Stomach (tissue), 9 donors: ENCODE results near the gene AGPS. TPM values are rescaled to one million over a fixed set of nuclear protein-coding genes. Genes with fewer than 3 reads are reported as not detected.

Source experiments
- DNase-seq, 2 donors: peaks; one replicate each; pipeline versions ENCODE4 v3.0.0 to v3.0.0-alpha.2; 2013 to 2019
- H3K27ac ChIP-seq, 5 donors: fragments of 200-600 bp in 4 of 5; sonication (generic) in 4 of 5; one replicate each; pipeline ENCODE4 v1.5.1; 2013 to 2019; ENCODE audit warnings: mild to moderate bottlenecking in 1 of 5, moderate library complexity in 1 of 5
- H3K27me3 ChIP-seq, 3 donors: fragments of 200-600 bp; sonication (generic); one replicate each; pipeline ENCODE4 v1.5.1; 2017 to 2019; ENCODE audit warnings: mixed run types in 1 of 3
- H3K36me3 ChIP-seq, 4 donors: fragments of 200-600 bp; sonication (generic); 1 replicate in 3 of 4; 2 replicates in 1 of 4; pipeline ENCODE4 v1.5.1; 2016 to 2019
- H3K4me1 ChIP-seq, 4 donors: fragments of 200-600 bp; sonication (generic); one replicate each; pipeline ENCODE4 v1.5.1; 2016 to 2019
- H3K4me3 ChIP-seq, 4 donors: fragments of 200-600 bp; sonication (generic) in 3 of 4; one replicate each; pipeline ENCODE4 v1.5.1; 2016 to 2019; ENCODE audit warnings: mild to moderate bottlenecking in 1 of 4
- H3K9me3 ChIP-seq, 4 donors: fragments of 200-600 bp; sonication (generic); one replicate each; pipeline ENCODE4 v1.5.1; 2016 to 2019
- CTCF ChIP-seq, 7 experiments: fragments of 450-650 bp in 4 of 7; fragments of 200-600 bp in 3 of 7; sonication (generic) in 3 of 7; IDR thresholded peaks; one replicate each; pipeline ENCODE4 v1.5.1; 2016 to 2019; ENCODE audit warnings: antibody characterized with exemption in 7 of 7, control low read depth in 2 of 7, mild to moderate bottlenecking in 1 of 7
- EP300 ChIP-seq: sonication (generic); formaldehyde crosslinking; IDR thresholded peaks from one replicate; pipeline ENCODE4 v1.6.1; 2017; ENCODE audit warnings: antibody characterized with exemption
- POLR2A ChIP-seq, 4 donors: fragments of 450-650 bp; IDR thresholded peaks; one replicate each; pipeline ENCODE4 v1.6.1; 2016; ENCODE audit warnings: antibody characterized with exemption in 4 of 4, control low read depth in 2 of 4, mild to moderate bottlenecking in 1 of 4, moderate library complexity in 1 of 4
- POLR2AphosphoS5 ChIP-seq, 3 donors: sonication (generic); formaldehyde crosslinking; IDR thresholded peaks; one replicate each; pipeline ENCODE4 v1.6.1; 2016; ENCODE audit warnings: antibody characterized with exemption in 3 of 3
- WGBS, 5 donors: extraction: QIAGEN DNeasy Blood & Tissue Kit in 3 of 5; methylation state at CpG; one replicate each; pipeline versions ENCODE4 v1.1.5 to v1.1.7; 2013 to 2018; 5-methylcytosine and 5-hydroxymethylcytosine counted together
- intact Hi-C: fragments of 100-400 bp; cut with DNase I; formaldehyde crosslinking; loops from one replicate; pipeline ENCODE4 v1.15.1; 2023; ENCODE audit warnings: low total_unique reads
- polyA plus RNA-seq, 3 donors: library from polyadenylated mRNA; stranded (reverse); fragments of 200-250 nt; gene quantifications; one replicate each; pipeline ENCODE4 v1.2.3, GENCODE V29; 2013
- total RNA-seq, 5 donors: library from RNA; depleted of rRNA; stranded (reverse); fragments of >200 nt; gene quantifications; one replicate each; pipeline versions ENCODE4 v1.1.0 to v1.2.3, GENCODE V29; 2014 to 2016
- donor health status: healthy with polysubstance abuse.
- donor health status: Bipolar disorder and iron deficiency.
- donor health status: healthy.

The AGPS gene
- total and polyA plus RNA-seq, 8 donors: 4.2 to 163 (median 26.4) TPM

- peak; percentile 86 to 97 for DNase-seq
- no peaks in the 10 kb centered on the region for H3K27me3 ChIP-seq
- no peaks in the 10 kb centered on the region for H3K9me3 ChIP-seq
- peak overlapping the region; percentile 93 to 99 (median 95) for H3K27ac ChIP-seq
- H3K4me3 ChIP-seq: peak overlapping the region; percentile 59 to 76 (median 69)
- H3K4me1 ChIP-seq: peaks cover 3 to 13% (median 12%) of the 10 kb centered on the region in 4 donors
- 0 to 1% (median 1%) methylated on average over 27 to 64 of the region's 64 CpGs for WGBS, 5 donors
- H3K36me3 ChIP-seq: no peaks in the 10 kb centered on the region
- peak in 1 of 7 experiments; percentile 13 for TF ChIP-seq CTCF (IDR thresholded peaks at IDR 0.05)
- TF ChIP-seq POLR2AphosphoS5 (IDR thresholded peaks at IDR 0.05): peak; percentile 4 to 64 (median 50)
- no peak for TF ChIP-seq POLR2A (IDR thresholded peaks at IDR 0.05)
- intact Hi-C loops: loop anchor here (10.0 kb wide), 1 partner anchor 72 kb away; no protein-coding TSS in a partner anchor
Observed at GRCh38 chr2:177552422-177553175, 160.0 kb downstream of the AGPS start.

- Histone ChIP-seq H3K27ac (peak overlapping the region; percentile 93 to 99 (median 95)), H3K4me3 (peak overlapping the region; percentile 59 to 76 (median 69)), H3K4me1 (peaks cover 3 to 13% (median 12%) of the 10 kb centered on the region in 4 donors), H3K36me3 (no peaks in the 10 kb centered on the region), H3K9me3 (no peaks in the 10 kb centered on the region), H3K27me3 (no peaks in the 10 kb centered on the region)
- intact Hi-C loops: loop anchor here (10.0 kb wide), 1 partner anchor 71 kb away; no protein-coding TSS in a partner anchor
- 2 to 6% (median 2%) methylated on average over 17 of the region's 17 CpGs for WGBS, 5 donors
- no peak for TF ChIP-seq CTCF (IDR thresholded peaks at IDR 0.05)
- no peak for TF ChIP-seq POLR2AphosphoS5 (IDR thresholded peaks at IDR 0.05)
- TF ChIP-seq EP300: no peak
- no peak for TF ChIP-seq POLR2A (IDR thresholded peaks at IDR 0.05)
- DNase-seq: peak in 1 of 2 donors; percentile 54
Observed at GRCh38 chr2:177553176-177553884, 160.8 kb downstream of the AGPS start.

- DNase-seq: no peak
- no peaks in the 10 kb centered on the region for H3K36me3 ChIP-seq
- no peaks in the 10 kb centered on the region for H3K9me3 ChIP-seq
- no peak overlapping the region for H3K4me3 ChIP-seq
- TF ChIP-seq POLR2A (IDR thresholded peaks at IDR 0.05): no peak
- no peak for TF ChIP-seq CTCF (IDR thresholded peaks at IDR 0.05)
- no peak for TF ChIP-seq EP300
- TF ChIP-seq POLR2AphosphoS5 (IDR thresholded peaks at IDR 0.05): no peak
- peaks cover 3 to 12% (median 10%) of the 10 kb centered on the region in 4 donors for H3K4me1 ChIP-seq
- H3K27ac ChIP-seq: no peak overlapping the region
- H3K27me3 ChIP-seq: no peaks in the 10 kb centered on the region
- intact Hi-C loops: loop anchor here (10.0 kb wide), 1 partner anchor 70 kb away; no protein-coding TSS in a partner anchor
Observed at GRCh38 chr2:177554365-177554764, 161.8 kb downstream of the AGPS start.

- intact Hi-C loops: loop anchor here (10.0 kb wide), 1 partner anchor 69 kb away; no protein-coding TSS in a partner anchor
- no peaks in the 10 kb centered on the region for H3K36me3 ChIP-seq
- H3K4me3 ChIP-seq: no peak overlapping the region
- DNase-seq: peak in 1 of 2 donors; percentile 79
- WGBS, 5 donors: 65 to 77% (median 75%) methylated on average over 2 of the region's 2 CpGs
- H3K27me3 ChIP-seq: no peaks in the 10 kb centered on the region
- TF ChIP-seq POLR2A (IDR thresholded peaks at IDR 0.05) (no peak), EP300 (no peak), CTCF (IDR thresholded peaks at IDR 0.05) (no peak), POLR2AphosphoS5 (IDR thresholded peaks at IDR 0.05) (no peak)
- H3K4me1 ChIP-seq: peaks cover 3 to 12% (median 10%) of the 10 kb centered on the region in 4 donors
- no peaks in the 10 kb centered on the region for H3K9me3 ChIP-seq
- H3K27ac ChIP-seq: no peak overlapping the region
Observed at GRCh38 chr2:177556153-177556552, 163.6 kb downstream of the AGPS start.
